ENCODE data around the gene AKAP13.

DNA sequence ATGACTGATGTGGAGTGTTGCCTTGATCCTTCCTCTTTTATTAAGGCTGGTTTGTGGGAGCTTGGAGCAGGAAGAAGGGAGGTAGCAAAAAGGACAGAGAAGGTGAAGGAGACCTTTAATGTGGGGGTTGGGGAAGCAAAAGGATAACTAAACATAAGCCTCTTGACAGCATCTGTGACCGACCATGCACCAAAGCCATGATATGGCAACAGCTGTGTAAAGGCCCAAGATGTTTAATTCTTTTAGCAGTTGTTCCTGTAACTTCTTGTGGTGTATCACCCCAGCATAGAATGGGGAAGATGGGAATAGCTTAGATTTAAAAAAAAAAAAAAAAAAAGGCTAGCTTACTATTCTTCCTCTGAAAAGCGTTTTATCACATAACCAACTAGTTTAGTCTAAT lies 219.6 kb downstream of the AKAP13 start:
- TF ChIP-seq EP300 (conservative IDR thresholded peaks at IDR 0.05; ENCODE audit: poor library complexity, severe bottlenecking) (no peak), MXI1 (conservative IDR thresholded peaks at IDR 0.05; ENCODE audit: poor library complexity, severe bottlenecking) (no peak), RAD21 (conservative IDR thresholded peaks at IDR 0.05) (no peak), POLR2AphosphoS5 (IDR thresholded peaks at IDR 0.05) (no peak)
- TF ChIP-seq, protein P1, sequence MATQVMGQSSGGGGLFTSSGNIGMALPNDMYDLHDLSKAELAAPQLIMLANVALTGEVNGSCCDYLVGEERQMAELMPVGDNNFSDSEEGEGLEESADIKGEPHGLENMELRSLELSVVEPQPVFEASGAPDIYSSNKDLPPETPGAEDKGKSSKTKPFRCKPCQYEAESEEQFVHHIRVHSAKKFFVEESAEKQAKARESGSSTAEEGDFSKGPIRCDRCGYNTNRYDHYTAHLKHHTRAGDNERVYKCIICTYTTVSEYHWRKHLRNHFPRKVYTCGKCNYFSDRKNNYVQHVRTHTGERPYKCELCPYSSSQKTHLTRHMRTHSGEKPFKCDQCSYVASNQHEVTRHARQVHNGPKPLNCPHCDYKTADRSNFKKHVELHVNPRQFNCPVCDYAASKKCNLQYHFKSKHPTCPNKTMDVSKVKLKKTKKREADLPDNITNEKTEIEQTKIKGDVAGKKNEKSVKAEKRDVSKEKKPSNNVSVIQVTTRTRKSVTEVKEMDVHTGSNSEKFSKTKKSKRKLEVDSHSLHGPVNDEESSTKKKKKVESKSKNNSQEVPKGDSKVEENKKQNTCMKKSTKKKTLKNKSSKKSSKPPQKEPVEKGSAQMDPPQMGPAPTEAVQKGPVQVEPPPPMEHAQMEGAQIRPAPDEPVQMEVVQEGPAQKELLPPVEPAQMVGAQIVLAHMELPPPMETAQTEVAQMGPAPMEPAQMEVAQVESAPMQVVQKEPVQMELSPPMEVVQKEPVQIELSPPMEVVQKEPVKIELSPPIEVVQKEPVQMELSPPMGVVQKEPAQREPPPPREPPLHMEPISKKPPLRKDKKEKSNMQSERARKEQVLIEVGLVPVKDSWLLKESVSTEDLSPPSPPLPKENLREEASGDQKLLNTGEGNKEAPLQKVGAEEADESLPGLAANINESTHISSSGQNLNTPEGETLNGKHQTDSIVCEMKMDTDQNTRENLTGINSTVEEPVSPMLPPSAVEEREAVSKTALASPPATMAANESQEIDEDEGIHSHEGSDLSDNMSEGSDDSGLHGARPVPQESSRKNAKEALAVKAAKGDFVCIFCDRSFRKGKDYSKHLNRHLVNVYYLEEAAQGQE (IDR thresholded peaks at IDR 0.05; ENCODE audit: borderline replicate concordance), result no peak
- TF ChIP-seq, protein P2, sequence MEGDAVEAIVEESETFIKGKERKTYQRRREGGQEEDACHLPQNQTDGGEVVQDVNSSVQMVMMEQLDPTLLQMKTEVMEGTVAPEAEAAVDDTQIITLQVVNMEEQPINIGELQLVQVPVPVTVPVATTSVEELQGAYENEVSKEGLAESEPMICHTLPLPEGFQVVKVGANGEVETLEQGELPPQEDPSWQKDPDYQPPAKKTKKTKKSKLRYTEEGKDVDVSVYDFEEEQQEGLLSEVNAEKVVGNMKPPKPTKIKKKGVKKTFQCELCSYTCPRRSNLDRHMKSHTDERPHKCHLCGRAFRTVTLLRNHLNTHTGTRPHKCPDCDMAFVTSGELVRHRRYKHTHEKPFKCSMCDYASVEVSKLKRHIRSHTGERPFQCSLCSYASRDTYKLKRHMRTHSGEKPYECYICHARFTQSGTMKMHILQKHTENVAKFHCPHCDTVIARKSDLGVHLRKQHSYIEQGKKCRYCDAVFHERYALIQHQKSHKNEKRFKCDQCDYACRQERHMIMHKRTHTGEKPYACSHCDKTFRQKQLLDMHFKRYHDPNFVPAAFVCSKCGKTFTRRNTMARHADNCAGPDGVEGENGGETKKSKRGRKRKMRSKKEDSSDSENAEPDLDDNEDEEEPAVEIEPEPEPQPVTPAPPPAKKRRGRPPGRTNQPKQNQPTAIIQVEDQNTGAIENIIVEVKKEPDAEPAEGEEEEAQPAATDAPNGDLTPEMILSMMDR (IDR thresholded peaks at IDR 0.05; ENCODE audit: poor library complexity, severe bottlenecking), result no peak

Data from neural cell (in vitro differentiated cells).